HepG2 (cell line): ENCODE data around the gene UGP2. TPM values are rescaled to one million over a fixed set of nuclear protein-coding genes. Genes with fewer than 3 reads are reported as not detected.

Source experiments
- HOXA9 ChIP-seq: sonication (generic); formaldehyde crosslinking; IDR thresholded peaks from 2 replicates; pipeline ENCODE4 v1.8.1; 2022; ENCODE audit warnings: missing genetic modification reagents, mild to moderate bottlenecking, moderate library complexity, borderline replicate concordance
- ISX ChIP-seq: sonication (generic); formaldehyde crosslinking; conservative IDR thresholded peaks from 2 replicates; pipeline ENCODE4 v1.5.0; 2020; ENCODE audit warnings: missing genetic modification reagents
- MXD4 ChIP-seq: IDR thresholded peaks from 2 replicates; pipeline ENCODE4 v1.6.1; 2016; ENCODE audit warnings: mild to moderate bottlenecking, missing biosample characterization, missing genetic modification reagents
- NCOA1 ChIP-seq: sonication (generic); formaldehyde crosslinking; IDR thresholded peaks from 2 replicates; pipeline ENCODE4 v1.9.0; 2021; ENCODE audit warnings: missing genetic modification reagents
- SMARCC2 ChIP-seq: fragments of 450-650 bp; IDR thresholded peaks from 2 replicates; pipeline ENCODE4 v1.6.1; 2017; ENCODE audit warnings: antibody characterized with exemption, mild to moderate bottlenecking
- SOX5 ChIP-seq: IDR thresholded peaks from 2 replicates; pipeline ENCODE4 v1.6.1; 2016; ENCODE audit warnings: borderline replicate concordance
- SYNCRIP ChIP-seq: fragments of 200-400 bp; formaldehyde crosslinking; IDR thresholded peaks from 2 replicates; pipeline ENCODE4 v1.6.1; 2018; ENCODE audit warnings: mild to moderate bottlenecking, low read depth, low read length; ENCODE audit not compliant: insufficient read depth
- THAP11 ChIP-seq: IDR thresholded peaks from 2 replicates; pipeline ENCODE4 v1.6.1; 2016; ENCODE audit warnings: missing biosample characterization, missing genetic modification reagents
- TMF1 ChIP-seq: sonication (generic); formaldehyde crosslinking; IDR thresholded peaks from 2 replicates; pipeline ENCODE4 v1.8.1; 2022; ENCODE audit warnings: low read depth, missing genetic modification reagents
- YEATS2 ChIP-seq: sonication (generic); formaldehyde crosslinking; IDR thresholded peaks from 2 replicates; pipeline ENCODE4 v1.4.0; 2020; ENCODE audit warnings: missing genetic modification reagents, borderline replicate concordance
- ZFP82 ChIP-seq: sonication (generic); formaldehyde crosslinking; IDR thresholded peaks from 2 replicates; pipeline ENCODE4 v1.5.1; 2020; ENCODE audit warnings: mild to moderate bottlenecking, missing genetic modification reagents, borderline replicate concordance
- ZNF10 ChIP-seq: sonication (generic); formaldehyde crosslinking; IDR thresholded peaks from 2 replicates; pipeline ENCODE4 v1.4.0; 2020; ENCODE audit warnings: mild to moderate bottlenecking, low read depth, missing genetic modification reagents, borderline replicate concordance
- ZNF883 ChIP-seq: sonication (generic); formaldehyde crosslinking; IDR thresholded peaks from 2 replicates; pipeline ENCODE4 v1.5.1; 2020; ENCODE audit warnings: mild to moderate bottlenecking, missing genetic modification reagents; ENCODE audit errors: not compliant biosample characterization
- ZSCAN9 ChIP-seq: IDR thresholded peaks from 2 replicates; pipeline ENCODE4 v1.6.1; 2016; ENCODE audit warnings: borderline replicate concordance
- polyA plus RNA-seq, 8 experiments: library from polyadenylated mRNA; depleted of rRNA in 3 of 8; stranded (reverse) in 7 of 8; unstranded in 1 of 8; fragments of >200 nt; fragmentation: Illumina TruSeq in 4 of 8; extraction: Trizol in 4 of 8; gene quantifications; 2 replicates each; pipeline versions ENCODE4 v1.2.1 to v1.2.3, GENCODE V29; 2011 to 2016; ENCODE audit warnings: low read depth in 4 of 8, missing spikeins in 1 of 8, mixed read lengths in 1 of 8; ENCODE audit not compliant: insufficient read depth in 1 of 8
- total RNA-seq, 5 experiments: library from RNA; depleted of rRNA; stranded (reverse); fragments of >200 nt; fragmentation: Illumina TruSeq; extraction: Trizol; gene quantifications; 2 replicates each; pipeline ENCODE4 v1.2.3, GENCODE V29; 2016; ENCODE audit warnings: low read depth in 1 of 5
- TF ChIP-seq, protein P1 (sequence below): sonication (generic); formaldehyde crosslinking; IDR thresholded peaks from one replicate; pipeline ENCODE4 v1.5.1; 2020; ENCODE audit warnings: mild to moderate bottlenecking, missing genetic modification reagents; ENCODE audit errors: not compliant biosample characterization
- TF ChIP-seq, protein P2 (sequence below): sonication (generic); formaldehyde crosslinking; IDR thresholded peaks from 2 replicates; pipeline ENCODE4 v1.4.0; 2020; ENCODE audit warnings: missing genetic modification reagents
- TF ChIP-seq, protein P3 (sequence below): sonication (generic); formaldehyde crosslinking; IDR thresholded peaks from 2 replicates; pipeline ENCODE4 v1.4.0; 2020; ENCODE audit warnings: missing genetic modification reagents, low read depth, mild to moderate bottlenecking, borderline replicate concordance
- TF ChIP-seq, protein P4 (sequence below): sonication (generic); formaldehyde crosslinking; IDR thresholded peaks from 2 replicates; pipeline ENCODE4 v1.4.0; 2020; ENCODE audit warnings: mild to moderate bottlenecking, missing genetic modification reagents

Gene UGP2
- total and polyA plus RNA-seq, 2 of the 13 experiments (the other 11 are each of a cell fraction or from before 2014, with no cell fraction given), result 96.0 to 134 TPM

DNA sequence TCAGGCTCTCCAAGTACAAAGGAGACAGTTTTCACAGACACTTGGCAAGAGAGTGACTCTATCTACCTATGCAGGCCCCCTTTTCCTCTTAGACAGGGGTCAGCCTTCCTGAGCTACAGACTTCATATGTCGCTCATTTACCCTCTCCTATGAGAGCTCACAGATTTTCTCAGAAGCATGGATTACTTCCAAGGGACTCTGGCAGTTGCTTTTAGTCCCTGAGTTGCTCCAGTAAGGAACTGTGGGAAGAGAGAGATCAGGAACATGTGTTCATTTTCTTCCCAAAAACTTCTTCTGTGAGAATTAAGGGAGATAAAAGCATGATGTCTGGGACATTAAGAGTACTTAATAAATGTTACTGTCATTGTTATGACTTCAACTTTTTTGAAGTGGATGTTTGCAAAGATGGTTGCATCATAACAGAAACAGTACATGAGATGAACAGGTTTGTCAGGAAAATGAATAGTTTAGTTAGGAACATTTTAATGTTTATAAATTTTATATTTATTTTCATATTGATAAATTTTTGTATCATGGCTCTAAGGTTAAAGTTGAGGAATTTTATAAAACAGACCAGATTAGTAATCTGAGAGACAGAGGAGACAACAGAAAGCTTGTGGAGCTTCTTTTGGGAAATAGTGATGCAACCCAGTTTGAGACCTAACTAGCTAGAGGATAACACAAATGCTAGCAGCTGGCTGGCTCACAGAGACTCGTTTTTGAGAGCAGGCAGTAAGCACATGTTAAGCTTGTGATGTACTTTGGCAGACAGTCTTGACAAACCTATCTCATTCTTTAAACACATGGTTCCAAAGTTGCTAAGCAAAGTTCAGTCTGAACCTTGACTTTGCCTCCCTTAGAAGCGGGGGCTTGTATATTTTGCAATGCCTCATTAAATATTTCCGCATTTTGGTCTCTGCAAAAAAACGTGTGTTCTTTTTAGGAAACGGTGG is 21.7 kb upstream of the UGP2 start (continued):
- TF ChIP-seq, protein P1, sequence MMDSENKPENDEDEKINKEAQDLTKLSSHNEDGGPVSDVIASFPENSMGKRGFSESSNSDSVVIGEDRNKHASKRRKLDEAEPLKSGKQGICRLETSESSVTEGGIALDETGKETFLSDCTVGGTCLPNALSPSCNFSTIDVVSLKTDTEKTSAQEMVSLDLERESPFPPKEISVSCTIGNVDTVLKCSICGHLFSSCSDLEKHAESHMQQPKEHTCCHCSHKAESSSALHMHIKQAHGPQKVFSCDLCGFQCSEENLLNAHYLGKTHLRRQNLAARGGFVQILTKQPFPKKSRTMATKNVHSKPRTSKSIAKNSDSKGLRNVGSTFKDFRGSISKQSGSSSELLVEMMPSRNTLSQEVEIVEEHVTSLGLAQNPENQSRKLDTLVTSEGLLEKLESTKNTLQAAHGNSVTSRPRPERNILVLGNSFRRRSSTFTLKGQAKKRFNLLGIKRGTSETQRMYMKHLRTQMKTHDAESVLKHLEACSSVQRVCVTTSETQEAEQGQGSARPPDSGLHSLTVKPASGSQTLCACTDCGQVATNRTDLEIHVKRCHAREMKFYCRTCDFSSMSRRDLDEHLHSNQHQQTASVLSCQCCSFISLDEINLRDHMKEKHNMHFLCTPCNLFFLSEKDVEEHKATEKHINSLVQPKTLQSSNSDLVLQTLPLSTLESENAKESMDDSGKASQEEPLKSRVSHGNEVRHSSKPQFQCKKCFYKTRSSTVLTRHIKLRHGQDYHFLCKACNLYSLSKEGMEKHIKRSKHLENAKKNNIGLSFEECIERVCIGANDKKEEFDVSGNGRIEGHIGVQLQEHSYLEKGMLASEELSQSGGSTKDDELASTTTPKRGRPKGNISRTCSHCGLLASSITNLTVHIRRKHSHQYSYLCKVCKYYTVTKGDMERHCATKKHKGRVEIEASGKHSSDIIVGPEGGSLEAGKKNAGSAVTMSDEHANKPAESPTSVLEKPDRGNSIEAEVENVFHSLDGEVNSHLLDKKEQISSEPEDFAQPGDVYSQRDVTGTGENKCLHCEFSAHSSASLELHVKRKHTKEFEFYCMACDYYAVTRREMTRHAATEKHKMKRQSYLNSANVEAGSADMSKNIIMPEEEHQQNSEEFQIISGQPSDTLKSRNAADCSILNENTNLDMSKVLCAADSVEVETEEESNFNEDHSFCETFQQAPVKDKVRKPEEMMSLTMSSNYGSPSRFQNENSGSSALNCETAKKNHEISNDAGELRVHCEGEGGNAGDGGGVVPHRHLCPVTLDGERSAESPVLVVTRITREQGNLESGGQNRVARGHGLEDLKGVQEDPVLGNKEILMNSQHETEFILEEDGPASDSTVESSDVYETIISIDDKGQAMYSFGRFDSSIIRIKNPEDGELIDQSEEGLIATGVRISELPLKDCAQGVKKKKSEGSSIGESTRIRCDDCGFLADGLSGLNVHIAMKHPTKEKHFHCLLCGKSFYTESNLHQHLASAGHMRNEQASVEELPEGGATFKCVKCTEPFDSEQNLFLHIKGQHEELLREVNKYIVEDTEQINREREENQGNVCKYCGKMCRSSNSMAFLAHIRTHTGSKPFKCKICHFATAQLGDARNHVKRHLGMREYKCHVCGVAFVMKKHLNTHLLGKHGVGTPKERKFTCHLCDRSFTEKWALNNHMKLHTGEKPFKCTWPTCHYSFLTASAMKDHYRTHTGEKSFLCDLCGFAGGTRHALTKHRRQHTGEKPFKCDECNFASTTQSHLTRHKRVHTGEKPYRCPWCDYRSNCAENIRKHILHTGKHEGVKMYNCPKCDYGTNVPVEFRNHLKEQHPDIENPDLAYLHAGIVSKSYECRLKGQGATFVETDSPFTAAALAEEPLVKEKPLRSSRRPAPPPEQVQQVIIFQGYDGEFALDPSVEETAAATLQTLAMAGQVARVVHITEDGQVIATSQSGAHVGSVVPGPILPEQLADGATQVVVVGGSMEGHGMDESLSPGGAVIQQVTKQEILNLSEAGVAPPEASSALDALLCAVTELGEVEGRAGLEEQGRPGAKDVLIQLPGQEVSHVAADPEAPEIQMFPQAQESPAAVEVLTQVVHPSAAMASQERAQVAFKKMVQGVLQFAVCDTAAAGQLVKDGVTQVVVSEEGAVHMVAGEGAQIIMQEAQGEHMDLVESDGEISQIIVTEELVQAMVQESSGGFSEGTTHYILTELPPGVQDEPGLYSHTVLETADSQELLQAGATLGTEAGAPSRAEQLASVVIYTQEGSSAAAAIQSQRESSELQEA (CRISPR knock-in tag), result no peak
- TF ChIP-seq SYNCRIP, result no peak
- TF ChIP-seq HOXA9 (CRISPR knock-in tag), result no peak
- TF ChIP-seq MXD4 (CRISPR knock-in tag), result peak; percentile 83
- TF ChIP-seq, protein P2, sequence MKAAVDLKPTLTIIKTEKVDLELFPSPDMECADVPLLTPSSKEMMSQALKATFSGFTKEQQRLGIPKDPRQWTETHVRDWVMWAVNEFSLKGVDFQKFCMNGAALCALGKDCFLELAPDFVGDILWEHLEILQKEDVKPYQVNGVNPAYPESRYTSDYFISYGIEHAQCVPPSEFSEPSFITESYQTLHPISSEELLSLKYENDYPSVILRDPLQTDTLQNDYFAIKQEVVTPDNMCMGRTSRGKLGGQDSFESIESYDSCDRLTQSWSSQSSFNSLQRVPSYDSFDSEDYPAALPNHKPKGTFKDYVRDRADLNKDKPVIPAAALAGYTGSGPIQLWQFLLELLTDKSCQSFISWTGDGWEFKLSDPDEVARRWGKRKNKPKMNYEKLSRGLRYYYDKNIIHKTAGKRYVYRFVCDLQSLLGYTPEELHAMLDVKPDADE (CRISPR knock-in tag), result no peak
- 0 out of 2 replicates have a peak, but pooled peaks have one; percentile 22 for TF ChIP-seq NCOA1 (CRISPR knock-in tag)
- no peak; the same call in 1 of the 2 replicates for TF ChIP-seq YEATS2 (CRISPR knock-in tag)
- TF ChIP-seq ZNF883 (CRISPR knock-in tag), result no peak
- peak; percentile 71 for TF ChIP-seq THAP11
- TF ChIP-seq ZNF10 (CRISPR knock-in tag), result no peak
- peak; percentile 81 for TF ChIP-seq ZSCAN9 (CRISPR knock-in tag)
- TF ChIP-seq, protein P3, sequence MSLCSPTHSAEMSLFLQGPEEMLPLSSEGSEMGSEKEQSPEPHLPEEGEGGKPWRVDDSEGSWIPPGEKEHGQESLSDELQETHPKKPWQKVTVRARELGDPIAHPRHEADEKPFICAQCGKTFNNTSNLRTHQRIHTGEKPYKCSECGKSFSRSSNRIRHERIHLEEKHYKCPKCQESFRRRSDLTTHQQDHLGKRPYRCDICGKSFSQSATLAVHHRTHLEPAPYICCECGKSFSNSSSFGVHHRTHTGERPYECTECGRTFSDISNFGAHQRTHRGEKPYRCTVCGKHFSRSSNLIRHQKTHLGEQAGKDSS (CRISPR knock-in tag), result peak; percentile 83; the same call in 1 of the 2 replicates
- no peak for TF ChIP-seq ZFP82 (CRISPR knock-in tag)
- TF ChIP-seq TMF1 (CRISPR knock-in tag), result peak; percentile 38; the same call in 1 of the 2 replicates
- TF ChIP-seq ISX (CRISPR knock-in tag), result 0 out of 2 replicates have a peak, but pooled peaks have one; percentile 36
- TF ChIP-seq, protein P4, sequence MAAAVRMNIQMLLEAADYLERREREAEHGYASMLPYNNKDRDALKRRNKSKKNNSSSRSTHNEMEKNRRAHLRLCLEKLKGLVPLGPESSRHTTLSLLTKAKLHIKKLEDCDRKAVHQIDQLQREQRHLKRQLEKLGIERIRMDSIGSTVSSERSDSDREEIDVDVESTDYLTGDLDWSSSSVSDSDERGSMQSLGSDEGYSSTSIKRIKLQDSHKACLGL (CRISPR knock-in tag), result no peak
- peak; percentile 90 for TF ChIP-seq SOX5
- peak; percentile 85; the same call in 1 of the 2 replicates for TF ChIP-seq SMARCC2
